Prostate gland (tissue), 2 donors: Measurements from ENCODE around the gene OR51D1. TPM values are rescaled to one million over a fixed set of nuclear protein-coding genes. Genes with fewer than 3 reads are reported as not detected.

Experiments
- DNase-seq: peaks from one replicate; pipeline ENCODE4 v3.0.0-alpha.2; 2019; ENCODE audit warnings: low spot score
- H3K27ac ChIP-seq, 2 donors: fragments of 200-600 bp; sonication (generic); 2 replicates each; pipeline ENCODE4 v1.5.1; 2017 to 2019
- H3K27me3 ChIP-seq: fragments of 200-600 bp; sonication (generic); replicated peaks from 2 replicates; pipeline ENCODE4 v1.5.1; 2019; ENCODE audit not compliant: insufficient read depth
- H3K36me3 ChIP-seq, 2 donors: fragments of 200-600 bp; sonication (generic); 1 replicate in 1 of 2; 2 replicates in 1 of 2; pipeline versions ENCODE4 v1.5.1 to v1.8.1; 2017 to 2019
- H3K4me1 ChIP-seq: fragments of 200-600 bp; sonication (generic); replicated peaks from 2 replicates; pipeline ENCODE4 v1.5.1; 2019
- H3K4me3 ChIP-seq, 2 donors: fragments of 200-600 bp; sonication (generic); 2 replicates each; pipeline ENCODE4 v1.5.1; 2017 to 2019
- H3K9me3 ChIP-seq: fragments of 200-600 bp; sonication (generic); 2 replicates; pipeline ENCODE4 v1.5.1; 2017
- CTCF ChIP-seq, 4 experiments: fragments of 200-600 bp in 2 of 4; fragments of 450-650 bp in 2 of 4; sonication (generic) in 2 of 4; IDR thresholded peaks; 1 replicate in 3 of 4; 2 replicates in 1 of 4; pipeline ENCODE4 v1.5.1; 2016 to 2019; ENCODE audit warnings: antibody characterized with exemption in 4 of 4, mild to moderate bottlenecking in 2 of 4, moderate library complexity in 2 of 4
- POLR2A ChIP-seq: fragments of 450-650 bp; IDR thresholded peaks from one replicate; pipeline ENCODE4 v1.6.1; 2016; ENCODE audit warnings: antibody characterized with exemption, mild to moderate bottlenecking
- POLR2AphosphoS5 ChIP-seq: sonication (generic); formaldehyde crosslinking; IDR thresholded peaks from one replicate; pipeline ENCODE4 v1.6.1; 2017; ENCODE audit warnings: antibody characterized with exemption
- WGBS: methylation state at CpG from one replicate; pipeline ENCODE4 v1.1.5; 2018; 5-methylcytosine and 5-hydroxymethylcytosine counted together
- intact Hi-C: fragments of 100-400 bp; cut with DNase I; formaldehyde crosslinking; loops from one replicate; pipeline ENCODE4 v1.14.2; 2022
- total RNA-seq, 2 donors: library from RNA; depleted of rRNA; stranded (reverse); fragments of >200 nt; gene quantifications; one replicate each; pipeline ENCODE4 v1.1.0, GENCODE V29; 2016

OR51D1 gene
- total RNA-seq, 2 donors from 2014 or later: not detected

DNA sequence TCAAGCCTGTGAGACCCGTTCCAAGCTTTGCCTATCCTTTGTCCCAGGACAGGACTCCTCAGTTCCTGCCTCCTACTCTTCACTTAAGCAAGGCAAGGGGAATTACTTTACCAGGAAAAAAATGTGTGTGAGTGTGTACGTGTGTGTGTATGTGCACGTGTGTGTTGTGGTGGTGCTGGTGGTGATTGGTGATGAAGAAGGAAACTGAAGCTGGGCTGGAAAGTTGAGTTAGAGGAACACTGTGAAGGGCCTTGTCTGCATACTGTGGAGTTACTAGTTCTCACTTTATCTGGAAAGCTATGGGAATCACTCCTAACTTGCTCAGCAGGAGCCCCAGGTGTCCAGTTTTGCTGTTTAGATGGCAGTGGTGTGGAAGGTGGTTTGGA, 378 bp downstream of the OR51D1 start:
- WGBS: 88% methylated on average over 3 of the region's 3 CpGs
- H3K27me3 ChIP-seq: no peaks in the 10 kb centered on the region
- H3K36me3 ChIP-seq: no peaks in the 10 kb centered on the region
- intact Hi-C loops: loop anchor here (2.0 to 5.0 kb wide), 2 partner anchors 60 to 189 kb away; partner anchors contain the start of gene OR51E2
- no peak for DNase-seq
- H3K27ac ChIP-seq: peak overlapping the region; percentile 68 to 72
- no peaks in the 10 kb centered on the region for H3K4me1 ChIP-seq
- H3K9me3 ChIP-seq: no peaks in the 10 kb centered on the region
- no peak overlapping the region for H3K4me3 ChIP-seq
- TF ChIP-seq POLR2AphosphoS5 (no peak), CTCF (IDR thresholded peaks at IDR 0.05) (no peak), POLR2A (no peak)

DNA sequence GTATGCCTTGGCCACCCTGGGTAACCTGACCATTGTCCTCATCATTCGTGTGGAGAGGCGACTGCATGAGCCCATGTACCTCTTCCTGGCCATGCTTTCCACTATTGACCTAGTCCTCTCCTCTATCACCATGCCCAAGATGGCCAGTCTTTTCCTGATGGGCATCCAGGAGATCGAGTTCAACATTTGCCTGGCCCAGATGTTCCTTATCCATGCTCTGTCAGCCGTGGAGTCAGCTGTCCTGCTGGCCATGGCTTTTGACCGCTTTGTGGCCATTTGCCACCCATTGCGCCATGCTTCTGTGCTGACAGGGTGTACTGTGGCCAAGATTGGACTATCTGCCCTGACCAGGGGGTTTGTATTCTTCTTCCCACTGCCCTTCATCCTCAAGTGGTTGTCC, 2.7 kb downstream of the OR51D1 start:
- TF ChIP-seq POLR2AphosphoS5: no peak
- no peak for TF ChIP-seq POLR2A
- TF ChIP-seq CTCF (IDR thresholded peaks at IDR 0.05): no peak
- Histone ChIP-seq H3K4me1 (no peaks in the 10 kb centered on the region), H3K4me3 (no peak overlapping the region), H3K27ac (no peak overlapping the region), H3K36me3 (no peaks in the 10 kb centered on the region), H3K27me3 (no peaks in the 10 kb centered on the region), H3K9me3 (no peaks in the 10 kb centered on the region)
- DNase-seq: no peak
- WGBS: 96% methylated on average over 6 of the region's 6 CpGs
- intact Hi-C loops: loop anchor here (5.0 kb wide), 1 partner anchor 57 kb away; the partner anchor contains the start of gene OR51E2

- TF ChIP-seq CTCF (IDR thresholded peaks at IDR 0.05) (no peak), POLR2A (no peak), POLR2AphosphoS5 (no peak)
These were observed 4.2 kb downstream of the OR51D1 start for GRCh38 chr11:4641501-4641900.

GRCh38 chr11:4642043-4642442, 4.8 kb downstream of the OR51D1 start:
- Histone ChIP-seq H3K9me3 (no peaks in the 10 kb centered on the region), H3K36me3 (no peaks in the 10 kb centered on the region), H3K4me1 (no peaks in the 10 kb centered on the region), H3K27ac (no peak overlapping the region), H3K27me3 (no peaks in the 10 kb centered on the region), H3K4me3 (no peak overlapping the region)
- no peak for DNase-seq
- intact Hi-C loops: no loop called here
- 77% methylated on average over 7 of the region's 7 CpGs for WGBS
- no peak for TF ChIP-seq POLR2A
- no peak for TF ChIP-seq CTCF (IDR thresholded peaks at IDR 0.05)
- no peak for TF ChIP-seq POLR2AphosphoS5

More at GRCh38 chr11:4641501-4641900, 4.2 kb downstream of the OR51D1 start:
- Histone ChIP-seq H3K36me3 (no peaks in the 10 kb centered on the region), H3K27me3 (no peaks in the 10 kb centered on the region), H3K4me3 (no peak overlapping the region), H3K4me1 (no peaks in the 10 kb centered on the region), H3K9me3 (no peaks in the 10 kb centered on the region), H3K27ac (no peak overlapping the region)
- intact Hi-C loops: no loop called here
- DNase-seq: no peak
- WGBS: 88% methylated on average over 7 of the region's 7 CpGs

DNA sequence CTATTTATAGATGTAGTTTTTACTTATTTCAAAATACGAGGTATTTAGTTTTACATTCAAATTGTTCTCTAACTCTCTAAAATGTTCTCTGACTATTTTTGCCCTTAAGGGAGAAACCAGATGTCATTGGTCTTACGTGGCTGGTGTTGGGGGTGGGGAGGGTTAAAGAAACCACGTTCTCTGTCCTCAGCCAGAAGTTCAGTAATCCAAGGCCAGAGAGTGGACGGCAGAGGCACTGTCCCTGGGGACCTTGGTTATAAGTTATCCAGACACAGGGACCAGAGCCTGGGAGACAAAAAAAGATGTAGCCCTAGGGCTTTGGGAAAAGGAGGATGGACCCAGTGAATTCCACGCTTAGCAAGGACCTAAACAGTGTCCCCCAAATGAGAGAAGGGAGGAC, 5.8 kb downstream of the OR51D1 start:
- DNase-seq: no peak
- WGBS: 50% methylated on average over 5 of the region's 5 CpGs
- Histone ChIP-seq H3K27ac (no peak overlapping the region), H3K4me3 (no peak overlapping the region), H3K36me3 (no peaks in the 10 kb centered on the region), H3K4me1 (no peaks in the 10 kb centered on the region), H3K27me3 (no peaks in the 10 kb centered on the region), H3K9me3 (no peaks in the 10 kb centered on the region)
- intact Hi-C loops: no loop called here
- no peak for TF ChIP-seq CTCF (IDR thresholded peaks at IDR 0.05)
- TF ChIP-seq POLR2AphosphoS5: no peak
- no peak for TF ChIP-seq POLR2A
